Right lobe of liver (tissue), 6 donors: ENCODE measurements around the gene APPBP2. TPM values are rescaled to one million over a fixed set of nuclear protein-coding genes. Genes with fewer than 3 reads are reported as not detected.
"Not testable (repeated sequence)": the region's sequence is repeated elsewhere in the genome, so short reads cannot be mapped to it uniquely, and the experiment has no call there.

Experiments
- ATAC-seq, 4 donors: fragments of 200-7000 bp; cut with Tn5 transposase; one replicate each; pipeline ENCODE4 v1.9.1; 2020; ENCODE audit warnings: mild to moderate bottlenecking in 4 of 4, moderate library complexity in 4 of 4
- DNase-seq, 3 donors: peaks; one replicate each; pipeline ENCODE4 v3.0.0-alpha.2; 2020
- H3K27ac ChIP-seq, 3 donors: fragments of 200-600 bp; one replicate each; pipeline ENCODE4 v1.8.0; 2022
- H3K27me3 ChIP-seq, 2 donors: fragments of 200-600 bp; one replicate each; pipeline ENCODE4 v1.8.0; 2022
- H3K36me3 ChIP-seq, 4 donors: fragments of 200-600 bp; sonication (generic) in 1 of 4; one replicate each; pipeline versions ENCODE4 v1.5.1 to v1.8.0; 2017 to 2022; ENCODE audit warnings: control low read depth in 1 of 4
- H3K4me1 ChIP-seq, 4 donors: fragments of 200-600 bp; sonication (generic) in 1 of 4; one replicate each; pipeline versions ENCODE4 v1.5.1 to v1.8.0; 2017 to 2022; ENCODE audit warnings: control low read depth in 1 of 4
- H3K4me3 ChIP-seq, 3 donors: fragments of 200-600 bp; one replicate each; pipeline ENCODE4 v1.8.0; 2022
- H3K9me3 ChIP-seq, 4 donors: fragments of 200-600 bp; sonication (generic) in 1 of 4; one replicate each; pipeline versions ENCODE4 v1.5.1 to v1.8.0; 2017 to 2022; ENCODE audit warnings: control low read depth in 1 of 4
- POLR2A ChIP-seq: fragments of 450-650 bp; IDR thresholded peaks from one replicate; pipeline ENCODE4 v1.6.1; 2017; ENCODE audit warnings: antibody characterized with exemption, mild to moderate bottlenecking
- WGBS: methylation state at CpG from one replicate; pipeline ENCODE4 v1.1.6; 2018; ENCODE audit warnings: low coverage, low lambda C conversion rate; ENCODE audit not compliant: insufficient coverage; ENCODE audit errors: missing lambda C conversion rate; 5-methylcytosine and 5-hydroxymethylcytosine counted together
- intact Hi-C, 2 donors: fragments of 100-400 bp; cut with DNase I; formaldehyde crosslinking; loops; one replicate each; pipeline versions ENCODE4 v1.11.2 to v1.14.1; 2022
- total RNA-seq, 6 experiments: library from RNA; depleted of rRNA in 2 of 6; stranded (reverse); fragments of >200 nt in 2 of 6; fragmentation: NEBNext Ultra II Directional in 3 of 6; extraction: Animal tissue kit (Norgen Biotek cat#: 25700) in 3 of 6; gene quantifications; one replicate each; pipeline versions ENCODE4 v1.1.0 to v1.2.4, GENCODE V29; 2016 to 2023
- TF ChIP-seq, protein P1 (sequence below), 4 donors: fragments of 200-600 bp in 3 of 4; fragments of 450-650 bp in 1 of 4; IDR thresholded peaks; one replicate each; pipeline versions ENCODE4 v1.5.1 to v1.8.0; 2016 to 2022; ENCODE audit warnings: antibody characterized with exemption in 4 of 4, mild to moderate bottlenecking in 2 of 4
- donor health status: DM: no; HTN: yes; CAD: no.
- donor health status: DM: no; HTN: no; CAD: no.
- donor health status: DM: no; HTN: no; CAD: no.
- donor health status: DM: no; HTN: yes; CAD: no.
- donor health status: DM: no; HTN: yes; CAD: no.

Gene APPBP2
- total RNA-seq, 6 experiments from 2014 or later, result 8.7 to 19.3 (median 13.0) TPM

DNA sequence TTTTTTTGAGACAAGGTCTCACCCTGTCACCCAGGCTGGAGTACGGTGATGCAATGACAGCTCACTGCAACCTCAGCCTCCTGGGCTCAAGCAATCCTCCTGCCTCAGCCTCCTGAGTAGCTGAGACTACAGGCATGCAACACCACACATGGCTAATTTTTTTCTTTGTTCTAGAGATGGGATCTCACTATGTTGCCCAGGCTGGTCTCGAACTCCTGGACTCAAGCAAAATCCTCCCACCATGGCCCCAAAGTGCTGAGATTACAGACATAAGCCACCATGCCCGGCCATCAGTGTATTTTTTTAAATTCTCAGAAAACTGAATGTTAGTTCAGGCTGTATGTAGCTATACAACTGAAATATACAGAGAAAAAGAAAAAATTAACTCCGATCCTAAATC is 6.2 kb downstream of the APPBP2 start:
- intact Hi-C loops, result loop anchor here in 1 of 2 donors (10.0 kb wide), 1 partner anchor 65 kb away; no protein-coding TSS in a partner anchor
- Histone ChIP-seq H3K9me3 (no peaks in the 10 kb centered on the region), H3K36me3 (peaks cover 0 to 10% (median 4%) of the 10 kb centered on the region in 4 donors), H3K27ac (no peak overlapping the region), H3K27me3 (no peaks in the 10 kb centered on the region), H3K4me1 (peaks cover 0 to 19% (median 6%) of the 10 kb centered on the region in 4 donors), H3K4me3 (no peak overlapping the region)
- TF ChIP-seq POLR2A, result no peak
- TF ChIP-seq, protein P1, sequence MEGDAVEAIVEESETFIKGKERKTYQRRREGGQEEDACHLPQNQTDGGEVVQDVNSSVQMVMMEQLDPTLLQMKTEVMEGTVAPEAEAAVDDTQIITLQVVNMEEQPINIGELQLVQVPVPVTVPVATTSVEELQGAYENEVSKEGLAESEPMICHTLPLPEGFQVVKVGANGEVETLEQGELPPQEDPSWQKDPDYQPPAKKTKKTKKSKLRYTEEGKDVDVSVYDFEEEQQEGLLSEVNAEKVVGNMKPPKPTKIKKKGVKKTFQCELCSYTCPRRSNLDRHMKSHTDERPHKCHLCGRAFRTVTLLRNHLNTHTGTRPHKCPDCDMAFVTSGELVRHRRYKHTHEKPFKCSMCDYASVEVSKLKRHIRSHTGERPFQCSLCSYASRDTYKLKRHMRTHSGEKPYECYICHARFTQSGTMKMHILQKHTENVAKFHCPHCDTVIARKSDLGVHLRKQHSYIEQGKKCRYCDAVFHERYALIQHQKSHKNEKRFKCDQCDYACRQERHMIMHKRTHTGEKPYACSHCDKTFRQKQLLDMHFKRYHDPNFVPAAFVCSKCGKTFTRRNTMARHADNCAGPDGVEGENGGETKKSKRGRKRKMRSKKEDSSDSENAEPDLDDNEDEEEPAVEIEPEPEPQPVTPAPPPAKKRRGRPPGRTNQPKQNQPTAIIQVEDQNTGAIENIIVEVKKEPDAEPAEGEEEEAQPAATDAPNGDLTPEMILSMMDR (IDR thresholded peaks at IDR 0.05), result no peak
- no peak for ATAC-seq
- no peak for DNase-seq
- 95% methylated on average over 4 of the region's 4 CpGs for WGBS

DNA sequence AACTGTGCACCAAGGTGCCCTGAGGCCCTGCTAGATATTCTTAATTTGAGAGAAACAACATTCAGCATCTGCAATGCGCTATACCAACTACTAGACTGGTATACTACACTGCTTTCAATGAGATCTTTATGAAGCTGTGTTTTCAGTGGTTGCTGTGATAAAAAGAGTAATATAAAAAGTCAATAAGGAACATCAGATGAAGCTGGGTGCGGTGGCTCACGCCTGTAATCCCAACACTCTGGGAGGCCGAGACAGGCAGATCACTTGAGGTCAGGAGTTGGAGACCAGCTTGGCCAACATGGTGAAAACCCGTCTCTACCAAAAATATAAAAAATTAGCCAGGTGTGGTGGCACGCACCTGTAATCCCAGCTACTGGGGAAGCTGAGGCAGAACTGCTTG is 10.4 kb downstream of the APPBP2 start:
- H3K4me1 ChIP-seq, ATAC-seq, DNase-seq, H3K4me3 ChIP-seq, intact Hi-C loops, H3K27me3 ChIP-seq, H3K27ac ChIP-seq, H3K9me3 ChIP-seq: not testable (repeated sequence)
- H3K36me3 ChIP-seq, result peaks cover 0 to 10% (median 4%) of the 10 kb centered on the region in 4 donors
- 81% methylated on average over 6 of the region's 6 CpGs for WGBS

DNA sequence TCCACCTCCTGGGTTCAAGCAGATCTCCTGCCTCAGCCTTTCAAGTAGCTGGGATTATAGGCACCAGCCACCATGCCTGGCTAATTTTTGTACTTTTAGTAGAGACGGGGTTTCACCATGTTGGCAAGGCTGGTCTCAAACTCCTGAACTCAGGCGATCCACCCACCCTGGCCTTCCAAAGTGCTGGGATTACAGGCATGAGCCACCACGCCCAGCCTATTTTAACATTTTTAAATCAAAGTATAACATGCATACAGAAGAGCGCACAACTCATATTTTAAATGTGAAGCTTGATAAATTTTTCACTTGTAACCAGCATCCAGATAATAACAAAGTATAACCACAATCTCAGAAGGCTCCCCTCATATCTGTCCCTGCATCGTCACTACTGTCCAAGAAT is 10.8 kb downstream of the APPBP2 start:
- H3K27ac ChIP-seq, H3K9me3 ChIP-seq, DNase-seq, ATAC-seq, H3K27me3 ChIP-seq, H3K4me3 ChIP-seq, H3K36me3 ChIP-seq, H3K4me1 ChIP-seq, intact Hi-C loops: not testable (repeated sequence)
- 92% methylated on average over 5 of the region's 5 CpGs for WGBS

DNA sequence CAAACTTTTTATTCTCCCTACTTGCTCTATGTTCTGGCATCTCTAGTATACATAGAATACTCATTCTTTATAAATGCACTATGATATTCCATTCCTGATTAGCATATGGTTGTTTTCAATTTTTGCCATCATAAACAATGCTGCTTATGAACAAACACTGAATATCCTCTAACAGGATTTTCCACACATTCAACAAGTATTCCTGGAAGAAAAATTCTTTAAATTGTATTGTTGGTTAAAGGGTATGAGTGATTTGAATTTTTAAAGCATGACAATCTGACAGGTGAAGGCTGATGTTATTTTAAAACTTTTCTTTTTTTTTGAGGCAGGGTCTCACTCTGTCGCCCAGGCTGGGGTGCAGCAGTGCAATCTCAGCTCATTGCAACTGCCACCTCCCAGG is 11.5 kb downstream of the APPBP2 start:
- H3K27me3 ChIP-seq, result no peaks in the 10 kb centered on the region
- ATAC-seq (no peak), DNase-seq (no peak)
- WGBS, result 100% methylated on average over 1 of the region's 1 CpG
- peaks cover 0 to 3% (median under 1%) of the 10 kb centered on the region in 4 donors for H3K36me3 ChIP-seq
- H3K27ac ChIP-seq, result no peak overlapping the region
- H3K4me1 ChIP-seq, result no peaks in the 10 kb centered on the region
- no peaks in the 10 kb centered on the region for H3K9me3 ChIP-seq
- intact Hi-C loops, result no loop called here
- no peak overlapping the region for H3K4me3 ChIP-seq
- no peak for TF ChIP-seq POLR2A
- TF ChIP-seq, protein P1 (IDR thresholded peaks at IDR 0.05), result no peak

DNA sequence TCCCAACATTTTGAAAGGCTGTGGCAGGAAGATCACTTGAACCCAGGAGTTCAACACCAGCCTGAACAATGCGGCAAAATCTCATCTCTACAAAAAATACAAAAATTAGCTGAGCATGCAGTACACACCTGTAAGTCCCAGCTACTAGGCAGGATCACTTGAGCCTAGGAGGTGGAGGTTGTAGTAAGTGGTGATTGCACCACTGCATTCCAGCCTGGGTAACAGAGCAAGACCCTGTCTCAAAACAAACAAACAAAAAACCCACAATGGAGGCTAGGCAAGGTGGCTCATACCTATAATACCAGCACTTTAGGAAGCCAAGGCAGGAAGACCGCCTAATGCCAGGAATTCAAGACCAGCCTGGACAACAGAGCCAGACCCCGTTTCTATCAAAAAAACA is 12.0 kb downstream of the APPBP2 start:
- TF ChIP-seq, protein P1 (IDR thresholded peaks at IDR 0.05), result no peak
- no peak for TF ChIP-seq POLR2A
- intact Hi-C loops, result no loop called here
- no peaks in the 10 kb centered on the region for H3K4me1 ChIP-seq
- H3K27ac ChIP-seq, result no peak overlapping the region
- 83% methylated on average over 3 of the region's 3 CpGs for WGBS
- ATAC-seq (no peak), DNase-seq (no peak)
- no peaks in the 10 kb centered on the region for H3K27me3 ChIP-seq
- H3K9me3 ChIP-seq, result no peaks in the 10 kb centered on the region
- H3K4me3 ChIP-seq, result no peak overlapping the region
- peaks cover 0 to 1% (median 0%) of the 10 kb centered on the region in 4 donors for H3K36me3 ChIP-seq

DNA sequence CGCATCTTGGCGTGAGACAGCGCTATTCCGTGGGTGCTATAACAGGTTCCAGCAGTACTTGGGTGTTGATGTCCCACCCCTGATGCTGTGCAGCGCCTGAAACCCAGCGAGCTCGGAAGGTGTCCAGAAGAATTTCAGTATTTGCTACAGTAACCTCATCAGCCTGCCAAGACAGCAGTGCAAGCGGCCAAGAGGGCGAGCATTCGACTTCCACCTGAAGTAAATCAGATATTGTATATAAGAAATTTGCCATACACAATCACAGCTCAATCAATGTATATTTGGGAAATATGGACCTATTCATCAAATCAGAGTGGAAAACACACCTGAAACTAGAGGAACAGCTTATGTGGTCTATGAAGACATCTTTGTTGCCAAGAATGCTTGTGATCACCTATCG is 13.0 kb downstream of the APPBP2 start:
- intact Hi-C loops, result no loop called here
- no peaks in the 10 kb centered on the region for H3K9me3 ChIP-seq
- no peaks in the 10 kb centered on the region for H3K27me3 ChIP-seq
- no peaks in the 10 kb centered on the region for H3K4me1 ChIP-seq
- no peaks in the 10 kb centered on the region for H3K36me3 ChIP-seq
- 95% methylated on average over 11 of the region's 11 CpGs for WGBS
- ATAC-seq (no peak), DNase-seq (no peak)
- H3K4me3 ChIP-seq, result no peak overlapping the region
- TF ChIP-seq POLR2A, result no peak
- TF ChIP-seq, protein P1 (IDR thresholded peaks at IDR 0.05), result no peak
- H3K27ac ChIP-seq, result no peak overlapping the region
